Tibial nerve (tissue), 4 donors: ENCODE results near the gene WNT9A. TPM values are rescaled to one million over a fixed set of nuclear protein-coding genes. Genes with fewer than 3 reads are reported as not detected.

Experiments
- DNase-seq, 2 donors: peaks; one replicate each; pipeline ENCODE4 v3.0.0-alpha.2; 2019; ENCODE audit warnings: low spot score in 2 of 2
- H3K27ac ChIP-seq, 4 donors: fragments of 200-600 bp; sonication (generic) in 3 of 4; one replicate each; pipeline ENCODE4 v1.5.1; 2017 to 2019; ENCODE audit warnings: mild to moderate bottlenecking in 1 of 4
- H3K27me3 ChIP-seq, 2 donors: fragments of 200-600 bp; sonication (generic) in 1 of 2; one replicate each; pipeline versions ENCODE4 v1.5.1 to v1.6.0; 2017 to 2019
- H3K36me3 ChIP-seq, 3 donors: fragments of 200-600 bp; sonication (generic); one replicate each; pipeline ENCODE4 v1.5.1; 2018 to 2019
- H3K4me1 ChIP-seq, 4 donors: fragments of 200-600 bp; sonication (generic) in 3 of 4; one replicate each; pipeline ENCODE4 v1.5.1; 2017 to 2019
- H3K4me3 ChIP-seq, 4 donors: fragments of 200-600 bp; sonication (generic) in 3 of 4; one replicate each; pipeline ENCODE4 v1.5.1; 2017 to 2019; ENCODE audit warnings: mild to moderate bottlenecking in 1 of 4, moderate library complexity in 1 of 4
- H3K9me3 ChIP-seq, 4 donors: fragments of 200-600 bp; sonication (generic) in 3 of 4; one replicate each; pipeline ENCODE4 v1.5.1; 2017 to 2019
- CTCF ChIP-seq, 5 experiments: fragments of 200-600 bp in 3 of 5; fragments of 450-650 bp in 2 of 5; sonication (generic) in 3 of 5; IDR thresholded peaks; one replicate each; pipeline ENCODE4 v1.5.1; 2016 to 2019; ENCODE audit warnings: antibody characterized with exemption in 5 of 5, mild to moderate bottlenecking in 3 of 5, moderate library complexity in 2 of 5
- EP300 ChIP-seq, 2 donors: sonication (generic); formaldehyde crosslinking; IDR thresholded peaks; one replicate each; pipeline ENCODE4 v1.6.1; 2017; ENCODE audit warnings: antibody characterized with exemption in 2 of 2, mild to moderate bottlenecking in 1 of 2
- POLR2A ChIP-seq, 2 donors: fragments of 450-650 bp; IDR thresholded peaks; one replicate each; pipeline ENCODE4 v1.6.1; 2017; ENCODE audit warnings: antibody characterized with exemption in 2 of 2, mild to moderate bottlenecking in 2 of 2, moderate library complexity in 2 of 2
- WGBS, 2 donors: methylation state at CpG; one replicate each; pipeline ENCODE4 v1.1.5; 2018; 5-methylcytosine and 5-hydroxymethylcytosine counted together
- small RNA-seq: library from RNA; depleted of rRNA; stranded (forward); fragments of <200 nt; gene quantifications from one replicate; pipeline ENCODE3, GENCODE V24; 2016
- total RNA-seq, 4 donors: library from RNA; depleted of rRNA; stranded (reverse); fragments of >200 nt; gene quantifications; one replicate each; pipeline ENCODE4 v1.1.0, GENCODE V29; 2016

WNT9A gene
- total RNA-seq, 4 donors from 2014 or later, result 5.1 to 12.8 (median 8.5) TPM

DNA sequence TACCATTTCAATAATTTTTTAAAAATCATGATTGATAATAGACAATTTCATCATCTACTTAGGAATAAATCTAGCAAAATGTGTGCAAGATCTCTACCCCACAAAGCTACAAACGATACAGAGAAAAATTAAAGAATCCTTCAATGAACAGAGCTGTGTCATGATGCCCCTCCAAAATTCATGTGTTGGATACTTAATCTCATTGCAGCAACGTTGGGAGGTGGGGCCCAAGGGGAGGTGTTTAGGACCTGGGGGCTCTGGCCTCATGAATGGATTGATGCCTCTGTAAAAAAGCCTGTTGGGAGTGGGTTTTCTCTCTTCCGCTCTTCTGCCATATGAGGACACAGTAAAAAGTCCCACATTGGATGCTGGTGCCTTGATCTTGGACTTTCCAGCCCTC is 77.4 kb downstream of the WNT9A start:
- DNase-seq, result no peak
- Histone ChIP-seq H3K36me3 (no peaks in the 10 kb centered on the region), H3K4me1 (no peaks in the 10 kb centered on the region), H3K27me3 (no peaks in the 10 kb centered on the region), H3K27ac (no peak overlapping the region), H3K9me3 (peaks cover 0 to 3% (median 0%) of the 10 kb centered on the region in 4 donors), H3K4me3 (no peak overlapping the region)
- 63 to 72% methylated on average over 3 of the region's 3 CpGs for WGBS, 2 donors
- TF ChIP-seq POLR2A (IDR thresholded peaks at IDR 0.05) (no peak), EP300 (IDR thresholded peaks at IDR 0.05) (no peak), CTCF (IDR thresholded peaks at IDR 0.05) (no peak)

- Histone ChIP-seq H3K27ac (no peak overlapping the region), H3K4me3 (no peak overlapping the region), H3K27me3 (no peaks in the 10 kb centered on the region), H3K4me1 (no peaks in the 10 kb centered on the region), H3K36me3 (no peaks in the 10 kb centered on the region), H3K9me3 (peaks cover 0 to 8% (median 2%) of the 10 kb centered on the region in 4 donors)
- no peak for DNase-seq
- no peak for TF ChIP-seq POLR2A (IDR thresholded peaks at IDR 0.05)
- no peak for TF ChIP-seq EP300 (IDR thresholded peaks at IDR 0.05)
- no peak for TF ChIP-seq CTCF (IDR thresholded peaks at IDR 0.05)
- WGBS, 2 donors, result 66 to 71% methylated on average over 5 of the region's 5 CpGs
These were observed 77.9 kb downstream of the WNT9A start for GRCh38 chr1:227869851-227870305.

GRCh38 chr1:227869279-227869842 is 78.4 kb downstream of the WNT9A start:
- Histone ChIP-seq H3K4me3 (no peak overlapping the region), H3K4me1 (no peaks in the 10 kb centered on the region), H3K36me3 (no peaks in the 10 kb centered on the region), H3K27ac (no peak overlapping the region), H3K27me3 (no peaks in the 10 kb centered on the region), H3K9me3 (peaks cover 0 to 13% (median 3%) of the 10 kb centered on the region in 4 donors)
- no peak for TF ChIP-seq CTCF (IDR thresholded peaks at IDR 0.05)
- TF ChIP-seq POLR2A (IDR thresholded peaks at IDR 0.05), result no peak
- TF ChIP-seq EP300 (IDR thresholded peaks at IDR 0.05), result no peak
- DNase-seq, result no peak
- 53 to 67% methylated on average over 5 of the region's 5 CpGs for WGBS, 2 donors

Small RNA genes lying within 50 kb of the gene (small RNA-seq; reads per million reads assigned to genes)
- gene MIR5008 (0.57 reads per million), gene SEPT14P17 (not detected)

Other genes starting within 250 kb of the WNT9A start
- 10 to 100 TPM; 33.4 to 45.3 (median 40.6) TPM for gene JMJD4, start 212.6 kb downstream of the WNT9A start, total RNA-seq
- 10 to 100 TPM; 49.4 to 69.9 (median 62.8) TPM for gene SNAP47, start 212.5 kb downstream of the WNT9A start, total RNA-seq
- gene PRSS38, start 132.3 kb downstream of the WNT9A start, total RNA-seq, result not detected
- not detected for gene WNT3A, start 59.1 kb upstream of the WNT9A start, total RNA-seq
- 100 to 1,000 TPM; 251 to 311 (median 258) TPM for gene ARF1, start 134.8 kb upstream of the WNT9A start, total RNA-seq
- gene C1orf35, start 155.4 kb upstream of the WNT9A start, total RNA-seq, result 10 to 100 TPM; 26.4 to 38.5 (median 27.1) TPM
- 10 to 100 TPM; 68.7 to 83.7 (median 80.0) TPM for gene MRPL55, start 161.4 kb upstream of the WNT9A start, total RNA-seq
- 100 to 1,000 TPM; 501 to 540 (median 510) TPM for gene GUK1, start 192.3 kb upstream of the WNT9A start, total RNA-seq
- 10 to 100 TPM in 2 of 4 donors, 1 to 10 TPM in 2; 6.9 to 15.1 (median 9.9) TPM for gene GJC2, start 202.0 kb upstream of the WNT9A start, total RNA-seq
- 10 to 100 TPM in 1 of 4 donors, 1 to 10 TPM in 3; 5.5 to 17.8 (median 9.2) TPM for gene IBA57, start 217.9 kb upstream of the WNT9A start, total RNA-seq